A549 (cell line): ENCODE data around the gene MAGEA9B. TPM values are rescaled to one million over a fixed set of nuclear protein-coding genes. Genes with fewer than 3 reads are reported as not detected.
A peak's percentile ranks its signal among the peaks of the same experiment; 100 is the strongest.
"Not testable (repeated sequence)": the region's sequence is repeated elsewhere in the genome, so short reads cannot be mapped to it uniquely, and the experiment has no call there.

ENCODE experiments used
- ATAC-seq, 2 experiments: fragments of 200-7000 bp in 1 of 2; fragments of >200 bp in 1 of 2; cut with Nextera tagmentation in 1 of 2; cut with Tn5 transposase in 1 of 2; 3 replicates each; pipeline versions ENCODE4 v1.8.0 to v1.9.1; 2018 to 2020; ENCODE audit warnings: mild to moderate bottlenecking in 1 of 2, moderate library complexity in 1 of 2
- CTCF ChIA-PET: fragments of 300-600 bp; sonication (Branson Sonifier 250); formaldehyde crosslinking; extraction: SDS; loops from one replicate; lab custom pipeline; 2021; ENCODE audit warnings: antibody characterized with exemption, inconsistent platforms; lab: Yijun Ruan, JAX
- POLR2A ChIA-PET: fragments of 350-600 bp; formaldehyde crosslinking; extraction: SDS; loops from one replicate; lab custom pipeline; 2021; ENCODE audit warnings: antibody characterized with exemption, inconsistent platforms; lab: Yijun Ruan, JAX
- DNase-seq, 2 experiments: peaks; one replicate each; pipeline versions ENCODE4 v3.0.0 to v3.0.0-alpha.2; 2011 to 2016; ENCODE audit warnings: low read depth in 1 of 2, low spot score in 1 of 2
- FAIRE-seq: peaks from 2 replicates; lab custom pipeline; 2011; peaks lifted over from hg19 to GRCh38; lab: Jason Lieb, UNC
- H3K27ac ChIP-seq, 2 experiments: fragments of >200 bp; sonication (Bioruptor Twin); formaldehyde crosslinking; 3 replicates each; pipeline ENCODE4 v1.5.1; 2016 to 2017
- H3K4me1 ChIP-seq: fragments of >200 bp; sonication (Bioruptor Twin); formaldehyde crosslinking; 3 replicates; pipeline ENCODE4 v1.6.1; 2016
- H3K4me2 ChIP-seq: fragments of >200 bp; sonication (Bioruptor Twin); formaldehyde crosslinking; 3 replicates; pipeline ENCODE4 v1.6.1; 2016
- H3K4me3 ChIP-seq: fragments of >200 bp; sonication (Bioruptor Twin); formaldehyde crosslinking; 3 replicates; pipeline ENCODE4 v1.5.1; 2016
- H3K9me3 ChIP-seq: fragments of >200 bp; sonication (Bioruptor Twin); formaldehyde crosslinking; 3 replicates; pipeline ENCODE4 v1.6.1; 2016
- FOSB ChIP-seq: fragments of 250-450 bp; sonication (Bioruptor Pico); IDR thresholded peaks from 2 replicates; pipeline ENCODE4 v1.5.0; 2020; ENCODE audit warnings: mild to moderate bottlenecking, moderate library complexity
- MAFK ChIP-seq: fragments of 450-650 bp; IDR thresholded peaks from 2 replicates; pipeline ENCODE4 v1.6.1; 2014; ENCODE audit not compliant: partially characterized antibody
- RAD21 ChIP-seq, 2 experiments: fragments of >200 bp in 1 of 2; sonication (Bioruptor Twin) in 1 of 2; formaldehyde crosslinking in 1 of 2; IDR thresholded peaks in 1 of 2; conservative IDR thresholded peaks in 1 of 2; 2 replicates in 1 of 2; 3 replicates in 1 of 2; pipeline ENCODE4 v1.6.1; 2012 to 2018; ENCODE audit warnings: inconsistent platforms in 1 of 2
- WGBS: methylation state at CpG from one replicate; pipeline ENCODE4 v1.1.6; 2017; ENCODE audit errors: missing lambda C conversion rate; 5-methylcytosine and 5-hydroxymethylcytosine counted together
- polyA plus RNA-seq, 4 experiments: library from polyadenylated mRNA; depleted of rRNA in 3 of 4; stranded (reverse); fragments of >200 nt; fragmentation: RNase III in 1 of 4; extraction: RNeasy Plus Mini Kit Qiagen cat#74134 plus additional on column Dnase treatment in 1 of 4; gene quantifications; 2 replicates in 3 of 4; 3 replicates in 1 of 4; pipeline ENCODE4 v1.2.3, GENCODE V29; 2011 to 2017
- TF ChIP-seq, protein P1 (sequence below): IDR thresholded peaks from 2 replicates; pipeline ENCODE4 v1.6.1; 2012; ENCODE audit warnings: low read depth, borderline replicate concordance

The MAGEA9B gene
- polyA plus RNA-seq, 2 of the 4 experiments (the other 2 are of a cell fraction) = 0.08 TPM; not detected in 1

DNA sequence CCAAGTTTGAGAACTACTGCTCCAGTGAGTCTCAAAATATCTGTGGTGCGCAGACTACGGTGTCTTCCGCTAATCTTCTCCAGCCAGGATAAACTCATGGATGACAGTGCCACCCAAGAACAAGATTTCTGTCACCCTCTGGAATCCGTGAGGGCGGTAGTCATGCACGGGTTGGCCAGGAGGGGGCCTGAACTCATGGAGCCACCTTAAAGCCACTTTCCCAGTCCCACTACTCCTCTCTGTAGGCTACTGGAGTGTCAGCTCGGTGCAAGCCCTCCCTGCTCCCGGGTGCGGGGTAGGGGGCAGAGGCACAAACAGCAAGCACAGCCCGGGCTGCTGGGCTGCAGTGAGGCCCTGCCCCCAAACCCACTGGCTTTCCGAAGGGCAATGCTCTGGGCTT is 11.3 kb upstream of the MAGEA9B start:
- ATAC-seq (peak; percentile 59 to 92; a peak in 3 of 6 replicates), FAIRE-seq (peak; percentile 13)
- DNase-seq, H3K4me1 ChIP-seq, H3K4me2 ChIP-seq, H3K27ac ChIP-seq, POLR2A ChIA-PET, H3K9me3 ChIP-seq, H3K4me3 ChIP-seq, CTCF ChIA-PET: not testable (repeated sequence)
- WGBS = 44% methylated on average over 5 of the region's 11 CpGs
- TF ChIP-seq RAD21 (conservative IDR thresholded peaks at IDR 0.05 in 1 of 2, IDR thresholded peaks at IDR 0.05 in 1 of 2) = peak in 1 of 2 experiments; percentile 3; a peak in 1 of 5 replicates

DNA sequence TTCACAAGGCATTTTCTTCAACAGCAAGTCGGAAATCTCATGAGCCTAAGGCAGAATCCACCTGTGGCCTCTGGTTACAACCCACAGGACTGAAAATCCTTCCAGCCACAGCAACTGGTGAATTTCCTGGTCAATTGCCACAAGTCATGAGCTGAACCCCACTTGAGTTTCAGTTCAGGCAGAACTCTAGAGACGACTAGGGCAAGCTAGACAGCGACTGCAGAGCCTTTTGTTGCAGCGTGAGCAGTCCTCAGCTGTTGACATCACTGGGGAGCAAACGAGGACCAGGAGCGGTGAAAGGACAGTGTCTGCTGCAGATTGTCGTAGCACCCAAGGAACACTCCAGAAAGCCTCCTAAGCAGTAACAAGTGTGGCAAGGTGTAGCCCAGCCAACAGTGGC is 8.7 kb upstream of the MAGEA9B start:
- CTCF ChIA-PET, H3K4me1 ChIP-seq, POLR2A ChIA-PET, H3K4me2 ChIP-seq, H3K27ac ChIP-seq, H3K9me3 ChIP-seq, H3K4me3 ChIP-seq, FAIRE-seq, ATAC-seq, DNase-seq: not testable (repeated sequence)
- no CpG with 5 or more reads among the region's 7 CpGs for WGBS

- H3K4me3 ChIP-seq, POLR2A ChIA-PET, H3K4me2 ChIP-seq, FAIRE-seq, CTCF ChIA-PET, H3K27ac ChIP-seq, ATAC-seq, H3K4me1 ChIP-seq, DNase-seq, H3K9me3 ChIP-seq: not testable (repeated sequence)
- no CpG with 5 or more reads among the region's 17 CpGs for WGBS
These were observed 8.0 kb upstream of the MAGEA9B start, which contains the start of gene HSFX2 for GRCh38 chrX:149595214-149595613. HSFX2 (minus strand) TSS chrX:149595314; CDS start chrX:149594700, 614 bp downstream.

DNA sequence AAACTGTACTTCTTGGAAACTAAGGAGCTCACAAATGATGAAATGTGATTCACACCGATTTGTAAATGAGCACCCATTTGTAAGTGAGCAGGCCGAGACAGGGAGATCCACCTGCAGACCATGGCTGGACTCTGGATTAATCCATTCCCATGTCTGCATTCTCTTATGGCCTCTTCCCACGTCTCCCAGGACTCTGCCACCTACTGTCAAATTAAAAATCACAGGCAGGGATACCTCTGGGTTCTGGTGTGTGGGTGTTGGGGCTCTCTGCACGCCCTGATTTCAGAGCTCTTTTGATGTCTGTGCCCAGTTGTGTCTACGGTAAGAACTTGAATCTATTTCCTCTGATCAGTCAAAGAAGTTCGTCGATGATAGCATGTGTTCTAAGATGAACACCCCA is 3.7 kb upstream of the MAGEA9B start:
- ATAC-seq = peak; percentile 44 to 65; a peak in 2 of 6 replicates
- H3K4me1 ChIP-seq, H3K27ac ChIP-seq, FAIRE-seq, DNase-seq, POLR2A ChIA-PET, H3K9me3 ChIP-seq, H3K4me3 ChIP-seq, H3K4me2 ChIP-seq, CTCF ChIA-PET: not testable (repeated sequence)
- WGBS = no CpG with 5 or more reads among the region's 7 CpGs

DNA sequence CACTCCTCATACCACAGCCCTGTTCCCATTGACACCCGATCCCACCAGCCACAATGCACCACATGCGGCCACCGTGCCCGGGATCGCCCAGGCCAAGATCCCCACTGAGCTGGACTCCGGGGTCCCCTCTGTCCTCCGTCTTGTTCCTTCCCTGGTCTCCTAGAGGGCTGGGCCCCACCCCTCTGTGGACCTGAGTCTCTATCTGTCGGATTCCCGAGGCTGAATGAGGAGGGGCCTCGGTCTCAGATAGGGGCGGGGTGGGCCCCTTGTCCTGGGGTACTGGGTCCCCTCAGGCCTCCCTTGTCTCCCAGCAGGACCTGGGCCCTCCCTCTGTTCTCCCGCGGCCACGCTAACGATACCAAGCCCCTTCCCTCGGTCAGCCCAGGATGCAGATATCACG is 1.6 kb downstream of the MAGEA9B start:
- POLR2A ChIA-PET, H3K9me3 ChIP-seq, H3K4me1 ChIP-seq, CTCF ChIA-PET, DNase-seq, H3K4me2 ChIP-seq, FAIRE-seq, H3K4me3 ChIP-seq, ATAC-seq, H3K27ac ChIP-seq: not testable (repeated sequence)
- WGBS = 44% methylated on average over 3 of the region's 17 CpGs

DNA sequence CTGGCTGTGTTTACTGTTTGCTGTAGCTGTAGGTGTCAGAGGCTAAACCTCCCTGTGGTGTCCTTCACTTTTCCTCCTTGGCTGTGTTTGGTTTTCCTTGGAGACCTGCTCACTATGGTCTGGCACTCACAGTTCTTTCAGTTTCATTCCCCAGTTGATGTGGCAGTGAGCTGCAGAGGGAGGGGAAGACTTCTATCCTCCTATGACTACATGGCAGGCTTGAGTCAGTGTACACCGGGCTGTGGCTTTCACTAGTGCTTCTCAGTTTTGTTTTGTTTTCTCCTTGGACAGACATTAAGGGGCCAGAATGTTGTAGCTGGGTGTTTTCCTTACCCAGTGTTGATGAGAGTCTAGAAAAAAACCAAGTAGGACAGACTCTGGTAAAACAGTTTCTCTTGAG is 13.8 kb downstream of the MAGEA9B start:
- peak; percentile 30 to 66; a peak in 2 of 6 replicates for ATAC-seq
- DNase-seq, H3K4me2 ChIP-seq, H3K9me3 ChIP-seq, H3K4me3 ChIP-seq, FAIRE-seq, CTCF ChIA-PET, POLR2A ChIA-PET, H3K27ac ChIP-seq, H3K4me1 ChIP-seq: not testable (repeated sequence)
- no CpG with 5 or more reads among the region's 1 CpG for WGBS

- POLR2A ChIA-PET = no interaction called here
- H3K4me3 ChIP-seq = no peak overlapping the region
- ATAC-seq = no peak
- H3K27ac ChIP-seq = no peak overlapping the region
- FAIRE-seq = no peak
- no peaks in the 10 kb centered on the region for H3K9me3 ChIP-seq
- 62% methylated on average over 1 of the region's 1 CpG for WGBS
- CTCF ChIA-PET = no interaction called here
- no peaks in the 10 kb centered on the region for H3K4me1 ChIP-seq
- TF ChIP-seq MAFK (peak; percentile 54), FOSB (CRISPR knock-in tag) (no peak)
- TF ChIP-seq, protein P1, sequence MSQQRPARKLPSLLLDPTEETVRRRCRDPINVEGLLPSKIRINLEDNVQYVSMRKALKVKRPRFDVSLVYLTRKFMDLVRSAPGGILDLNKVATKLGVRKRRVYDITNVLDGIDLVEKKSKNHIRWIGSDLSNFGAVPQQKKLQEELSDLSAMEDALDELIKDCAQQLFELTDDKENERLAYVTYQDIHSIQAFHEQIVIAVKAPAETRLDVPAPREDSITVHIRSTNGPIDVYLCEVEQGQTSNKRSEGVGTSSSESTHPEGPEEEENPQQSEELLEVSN = no peak
- no peak for DNase-seq
- no peak overlapping the region for H3K4me2 ChIP-seq
These were observed 14.5 kb downstream of the MAGEA9B start for GRCh38 chrX:149572743-149573142.
